HG03457 (cell line): ENCODE measurements around the gene OFD1.

Experiments
- ATAC-seq: cut with Tn5 transposase; IDR thresholded peaks from one replicate; pipeline ENCODE4 v1.9.1; 2021; ENCODE audit warnings: moderate number of reproducible peaks; ENCODE audit not compliant: unreplicated experiment

Gene OFD1

GRCh38 chrX:13734278-13735172 is at the start of gene OFD1, which contains the start of gene TRAPPC2:
TSS of gene OFD1 (plus strand) at chrX:13734748. CDS start at chrX:13735072, 324 bp downstream.
TSS of gene TRAPPC2 (minus strand) at chrX:13734620. CDS start at chrX:13719963, 14,657 bp downstream.
- ATAC-seq = peak; percentile 82

- no peak for ATAC-seq
Observed at GRCh38 chrX:13685126-13685763, 49.3 kb upstream of the OFD1 start.

GRCh38 chrX:13687203-13687602 is 47.3 kb upstream of the OFD1 start:
- no peak for ATAC-seq

- ATAC-seq = no peak
Observed at GRCh38 chrX:13688384-13688957, 46.1 kb upstream of the OFD1 start.

GRCh38 chrX:13688958-13689740 is 45.4 kb upstream of the OFD1 start, which contains the start of gene RAB9A:
TSS of gene RAB9A (plus strand) at chrX:13689128. CDS start at chrX:13708747, 19,619 bp downstream.
- ATAC-seq = peak; percentile 47

- ATAC-seq = no peak
Observed at GRCh38 chrX:13689741-13690211, 44.8 kb upstream of the OFD1 start.

- no peak for ATAC-seq
Observed at GRCh38 chrX:13690836-13691235, 43.7 kb upstream of the OFD1 start.

GRCh38 chrX:13691841-13692371 is 42.6 kb upstream of the OFD1 start:
- ATAC-seq = no peak

- ATAC-seq = no peak
Observed at GRCh38 chrX:13692771-13693231, 41.7 kb upstream of the OFD1 start.

GRCh38 chrX:13693341-13693961 is 41.1 kb upstream of the OFD1 start:
- no peak for ATAC-seq

- ATAC-seq = no peak
Observed at GRCh38 chrX:13694359-13694758, 40.2 kb upstream of the OFD1 start.

GRCh38 chrX:13694983-13695382 is 39.6 kb upstream of the OFD1 start:
- ATAC-seq = no peak

- no peak for ATAC-seq
Observed at GRCh38 chrX:13695601-13696115, 38.9 kb upstream of the OFD1 start.

GRCh38 chrX:13697455-13697854 is 37.1 kb upstream of the OFD1 start:
- ATAC-seq = peak; percentile 42

GRCh38 chrX:13697976-13698375 is 36.6 kb upstream of the OFD1 start:
- ATAC-seq = no peak

- no peak for ATAC-seq
Observed at GRCh38 chrX:13698432-13698831, 36.1 kb upstream of the OFD1 start.

GRCh38 chrX:13699183-13699826 is 35.2 kb upstream of the OFD1 start:
- ATAC-seq = no peak

GRCh38 chrX:13700380-13700779 is 34.2 kb upstream of the OFD1 start:
- ATAC-seq = no peak

- ATAC-seq = no peak
Observed at GRCh38 chrX:13702111-13702789, 32.3 kb upstream of the OFD1 start.
